Nephron (organoid): ENCODE data around the gene MYEF2.

Experiments used
- H3K27ac Mint-ChIP-seq, 3 experiments: 2 replicates each; pipeline ENCODE4 v1.8.0; 2020; ENCODE audit warnings: mixed read lengths in 3 of 3, mild to moderate bottlenecking in 2 of 3, moderate library complexity in 1 of 3
- H3K27me3 Mint-ChIP-seq: 2 replicates; pipeline ENCODE4 v1.8.0; 2021; ENCODE audit warnings: low read depth, mild to moderate bottlenecking, moderate library complexity, mixed read lengths
- H3K36me3 Mint-ChIP-seq: 2 replicates; pipeline ENCODE4 v1.8.0; 2020; ENCODE audit warnings: low read depth, mixed read lengths
- H3K4me1 Mint-ChIP-seq: 2 replicates; pipeline ENCODE4 v1.8.0; 2020; ENCODE audit warnings: mixed read lengths
- H3K4me3 Mint-ChIP-seq, 3 experiments: 2 replicates each; pipeline ENCODE4 v1.8.0; 2020; ENCODE audit warnings: mild to moderate bottlenecking in 3 of 3, mixed read lengths in 3 of 3, moderate library complexity in 2 of 3
- H3K9me3 Mint-ChIP-seq: 2 replicates; pipeline ENCODE4 v1.8.0; 2020; ENCODE audit warnings: mixed read lengths
- CTCF ChIP-seq, 3 experiments: fragments of 200-600 bp; sonication (generic); IDR thresholded peaks; one replicate each; pipeline ENCODE4 v1.5.0; 2021; ENCODE audit warnings: antibody characterized with exemption in 3 of 3; ENCODE audit not compliant: unreplicated experiment in 3 of 3

MYEF2 gene

GRCh38 chr15:48096355-48096786 lies 81.7 kb downstream of the MYEF2 start:
- Mint-ChIP-seq H3K27ac (no peak overlapping the region), H3K27me3 (peaks cover 4% of the 10 kb centered on the region), H3K36me3 (no peaks in the 10 kb centered on the region), H3K4me3 (no peak overlapping the region), H3K9me3 (no peaks in the 10 kb centered on the region), H3K4me1 (peaks cover 10% of the 10 kb centered on the region)
- TF ChIP-seq CTCF (IDR thresholded peaks at IDR 0.05; ENCODE audit: unreplicated experiment in 3 of 3), result no peak

DNA sequence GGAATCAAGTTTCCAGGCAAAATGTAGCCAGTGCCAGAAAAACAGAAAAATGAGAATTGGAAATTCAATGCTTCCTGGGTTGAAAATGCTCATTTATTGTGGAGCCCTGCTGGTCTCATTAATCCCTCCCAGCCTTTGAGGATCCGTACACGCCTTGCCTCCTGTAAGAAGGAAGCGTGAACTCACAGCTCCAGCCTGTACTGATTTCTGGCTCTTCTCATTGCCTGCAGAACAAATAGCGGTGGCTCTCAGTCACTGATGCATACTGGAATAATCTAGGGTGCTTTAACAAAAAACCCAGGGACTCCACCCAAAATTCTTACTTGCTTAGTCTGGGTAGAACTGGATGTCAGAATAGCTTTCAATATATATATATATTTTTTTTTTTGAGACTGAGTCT lies 86.6 kb downstream of the MYEF2 start:
- no peak overlapping the region for H3K4me3 Mint-ChIP-seq

GRCh38 chr15:48090666-48091065 lies 87.4 kb downstream of the MYEF2 start:
- Mint-ChIP-seq H3K36me3 (no peaks in the 10 kb centered on the region), H3K9me3 (no peaks in the 10 kb centered on the region), H3K27me3 (peaks cover 4% of the 10 kb centered on the region), H3K4me1 (peaks cover 50% of the 10 kb centered on the region), H3K27ac (peak overlapping the region; percentile 12 to 64 (median 25)), H3K4me3 (no peak overlapping the region)
- TF ChIP-seq CTCF (IDR thresholded peaks at IDR 0.05; ENCODE audit: unreplicated experiment in 3 of 3), result no peak

More for the DNA sequence above, 86.6 kb downstream of the MYEF2 start:
- peaks cover 4% of the 10 kb centered on the region for H3K27me3 Mint-ChIP-seq
- no peaks in the 10 kb centered on the region for H3K9me3 Mint-ChIP-seq
- no peak for TF ChIP-seq CTCF (IDR thresholded peaks at IDR 0.05; ENCODE audit: unreplicated experiment in 3 of 3)
- peaks cover 42% of the 10 kb centered on the region for H3K4me1 Mint-ChIP-seq
- peak overlapping the region in 2 of 3 experiments; percentile 6 to 25 for H3K27ac Mint-ChIP-seq
- no peaks in the 10 kb centered on the region for H3K36me3 Mint-ChIP-seq

DNA sequence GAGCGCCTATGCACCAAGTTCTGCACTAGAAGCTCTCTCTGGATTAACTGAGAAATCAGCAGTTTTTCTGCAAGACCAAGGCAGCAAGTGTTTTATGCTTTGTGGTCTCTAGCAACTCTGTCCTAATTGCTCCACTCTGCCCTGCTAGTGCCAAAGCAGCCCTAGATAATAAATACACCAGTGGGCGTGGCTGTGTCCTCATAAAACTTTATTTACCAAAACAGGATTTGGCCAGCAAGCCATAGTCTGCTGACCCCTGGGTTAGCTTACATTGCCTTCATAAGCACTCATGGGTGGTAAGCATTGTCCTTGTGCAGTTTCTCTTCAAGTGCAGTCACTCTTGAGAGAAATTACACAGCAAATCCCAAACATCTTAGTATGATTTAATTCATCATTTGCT lies 88.0 kb downstream of the MYEF2 start:
- H3K9me3 Mint-ChIP-seq, result no peaks in the 10 kb centered on the region
- peak overlapping the region; percentile 5 to 64 (median 12) for H3K27ac Mint-ChIP-seq
- H3K27me3 Mint-ChIP-seq, result no peaks in the 10 kb centered on the region
- H3K4me1 Mint-ChIP-seq, result peaks cover 56% of the 10 kb centered on the region
- no peaks in the 10 kb centered on the region for H3K36me3 Mint-ChIP-seq
- no peak for TF ChIP-seq CTCF (IDR thresholded peaks at IDR 0.05; ENCODE audit: unreplicated experiment in 3 of 3)
- H3K4me3 Mint-ChIP-seq, result no peak overlapping the region

GRCh38 chr15:48089702-48090101 lies 88.4 kb downstream of the MYEF2 start:
- Mint-ChIP-seq H3K36me3 (no peaks in the 10 kb centered on the region), H3K27me3 (no peaks in the 10 kb centered on the region), H3K9me3 (no peaks in the 10 kb centered on the region), H3K4me1 (peaks cover 60% of the 10 kb centered on the region), H3K27ac (peak overlapping the region in 2 of 3 experiments; percentile 5 to 64), H3K4me3 (no peak overlapping the region)
- TF ChIP-seq CTCF (IDR thresholded peaks at IDR 0.05; ENCODE audit: unreplicated experiment in 3 of 3), result no peak

DNA sequence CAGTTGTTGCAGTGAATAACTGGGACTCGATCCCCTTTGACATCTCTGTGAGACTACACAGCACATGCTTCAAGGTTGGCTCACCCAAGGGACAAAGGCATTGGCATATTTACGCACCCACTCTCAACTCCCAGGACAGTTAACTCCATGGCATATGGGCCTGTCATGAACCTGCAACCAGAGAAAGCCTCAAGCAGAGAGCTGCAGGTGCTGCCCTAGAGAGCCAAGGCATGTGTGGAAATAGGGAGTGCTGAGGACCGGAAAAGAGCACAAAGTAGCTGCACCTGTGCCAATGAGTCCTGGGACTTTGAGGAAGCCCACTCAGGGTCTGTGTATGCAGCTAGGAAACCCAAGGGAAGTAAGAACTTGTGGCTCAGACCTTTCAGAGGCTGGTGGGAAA lies 90.3 kb downstream of the MYEF2 start:
- H3K36me3 Mint-ChIP-seq, result no peaks in the 10 kb centered on the region
- H3K27me3 Mint-ChIP-seq, result no peaks in the 10 kb centered on the region
- H3K27ac Mint-ChIP-seq, result peak overlapping the region in 2 of 3 experiments; percentile 81 to 87
- no peak overlapping the region for H3K4me3 Mint-ChIP-seq
- H3K4me1 Mint-ChIP-seq, result peaks cover 70% of the 10 kb centered on the region
- TF ChIP-seq CTCF (IDR thresholded peaks at IDR 0.05; ENCODE audit: unreplicated experiment in 3 of 3), result no peak
- no peaks in the 10 kb centered on the region for H3K9me3 Mint-ChIP-seq
